Urothelium cell line (cell line): ENCODE measurements around the gene EPS8.

ENCODE experiments used
- DNase-seq: peaks from one replicate; pipeline ENCODE4 v3.0.0; 2011; ENCODE audit warnings: low spot score, mixed read lengths
- FAIRE-seq: peaks from 2 replicates; lab custom pipeline; 2011; peaks lifted over from hg19 to GRCh38; lab: Jason Lieb, UNC

EPS8 gene

GRCh38 chr12:15698377-15698871 lies 90.8 kb downstream of the EPS8 start:
- FAIRE-seq (no peak), DNase-seq (no peak)

DNA sequence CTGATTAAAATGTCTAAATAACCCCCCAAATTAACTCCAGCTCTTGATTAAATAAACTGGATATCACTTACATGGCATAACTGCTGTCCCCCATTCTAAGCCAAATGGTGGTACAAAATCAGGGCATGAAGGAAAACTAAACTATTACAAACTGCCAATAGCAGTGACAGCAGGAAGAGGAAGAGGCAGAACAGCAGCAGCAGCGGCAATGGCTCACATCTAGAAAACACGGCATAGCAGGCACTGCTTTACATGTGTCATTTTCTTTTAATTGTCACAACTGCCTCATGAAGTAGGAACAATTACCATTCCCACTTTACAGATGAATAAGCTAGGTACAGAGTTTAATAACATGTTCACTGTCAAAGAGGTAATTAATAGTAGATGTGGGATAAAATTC lies 92.0 kb downstream of the EPS8 start:
- no peak for FAIRE-seq

DNA sequence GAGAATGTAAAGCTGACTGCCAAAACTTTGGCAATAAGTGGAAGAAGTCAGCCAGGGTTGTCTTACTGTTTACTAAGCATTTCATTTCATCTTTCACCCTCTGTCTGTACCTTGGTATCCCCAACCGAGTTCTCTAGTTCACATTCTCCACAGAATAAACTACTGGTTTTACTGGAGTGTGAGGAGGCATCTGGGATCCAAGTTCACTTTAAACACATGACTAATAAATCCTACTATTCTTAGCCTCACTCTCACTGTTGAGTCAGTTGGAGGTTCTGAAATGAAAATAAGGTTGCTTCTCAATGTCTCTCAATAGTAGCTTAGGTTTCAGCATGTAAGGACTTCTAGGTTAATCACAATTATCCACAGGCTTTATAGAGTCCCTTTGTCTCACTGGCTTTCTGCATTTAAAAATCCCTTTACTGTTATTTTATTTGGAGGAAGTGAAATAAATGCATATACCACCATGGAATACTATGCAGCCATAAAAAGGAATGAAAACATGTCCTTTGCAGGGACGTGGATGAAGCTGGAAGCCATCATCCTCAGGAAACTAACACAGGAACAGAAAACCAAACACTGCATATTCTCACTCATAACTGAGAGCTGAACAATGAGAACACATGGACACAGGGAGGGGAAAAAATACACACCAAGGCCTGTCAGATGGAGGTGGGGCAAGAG lies 95.8 kb downstream of the EPS8 start:
- FAIRE-seq, result no peak

More for the DNA sequence above, 92.0 kb downstream of the EPS8 start:
- DNase-seq, result no peak

DNA sequence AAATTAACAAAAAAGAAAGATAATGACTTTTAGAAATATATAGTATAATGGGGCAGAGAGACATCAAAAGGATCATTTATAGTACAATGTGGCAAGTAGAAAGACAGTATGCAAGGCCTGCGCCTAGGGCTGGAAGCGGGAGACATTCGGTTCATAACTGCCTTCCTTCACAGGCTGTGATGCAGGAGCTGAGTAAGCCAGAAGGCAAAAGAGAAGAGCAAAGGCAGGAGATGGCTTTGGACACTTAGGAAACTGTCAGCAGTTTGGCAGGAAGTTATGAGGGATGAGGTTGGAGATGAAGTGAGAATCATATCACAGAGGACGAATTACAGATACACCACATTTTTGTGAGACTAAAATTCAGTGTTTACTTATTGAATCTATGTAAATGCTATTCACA lies 97.8 kb downstream of the EPS8 start:
- FAIRE-seq (no peak), DNase-seq (no peak)

More for the DNA sequence above, 95.8 kb downstream of the EPS8 start:
- DNase-seq, result no peak

DNA sequence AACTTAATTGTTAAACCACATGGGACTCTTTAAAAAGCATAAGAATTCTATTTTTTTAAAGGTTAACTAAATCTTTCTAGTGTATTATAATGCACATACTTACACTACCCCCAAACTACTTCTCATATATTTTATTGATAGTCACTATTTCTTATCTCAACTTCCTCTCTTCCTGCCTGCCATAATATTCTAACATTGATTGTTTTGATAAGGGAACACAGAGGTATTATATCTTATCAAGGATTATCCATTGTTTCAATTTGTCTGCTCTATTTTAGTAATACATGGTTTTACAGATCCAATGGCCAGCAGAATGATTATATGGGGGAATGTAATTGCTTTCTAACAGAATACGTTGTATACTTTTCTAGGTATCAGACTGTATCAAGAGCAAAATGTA lies 98.9 kb downstream of the EPS8 start:
- DNase-seq (no peak), FAIRE-seq (no peak)

DNA sequence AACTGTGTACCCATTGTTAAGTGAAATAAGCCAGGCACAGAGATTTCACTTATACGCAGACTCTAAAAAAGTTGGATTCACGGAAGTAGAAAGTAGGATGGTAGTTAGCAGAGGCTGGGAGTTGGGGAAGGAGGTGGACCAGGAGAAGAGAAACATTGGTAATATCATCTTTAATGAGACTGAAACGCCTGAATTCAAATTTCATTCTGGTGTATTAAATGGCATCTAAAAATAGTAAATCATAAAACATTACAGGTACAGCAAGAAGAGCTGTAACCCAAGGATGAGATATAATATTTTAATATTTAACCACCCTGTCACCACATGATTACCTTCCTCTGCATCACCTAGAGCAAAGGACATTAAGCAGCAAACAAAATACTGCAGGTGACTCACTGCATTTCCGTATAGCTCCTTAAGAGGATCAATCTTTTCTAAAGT lies 99.4 kb downstream of the EPS8 start:
- FAIRE-seq, result no peak

GRCh38 chr12:15688838-15689625 lies 100.2 kb downstream of the EPS8 start:
- no peak for DNase-seq
- FAIRE-seq, result no peak

More for the DNA sequence above, 99.4 kb downstream of the EPS8 start:
- no peak for DNase-seq

DNA sequence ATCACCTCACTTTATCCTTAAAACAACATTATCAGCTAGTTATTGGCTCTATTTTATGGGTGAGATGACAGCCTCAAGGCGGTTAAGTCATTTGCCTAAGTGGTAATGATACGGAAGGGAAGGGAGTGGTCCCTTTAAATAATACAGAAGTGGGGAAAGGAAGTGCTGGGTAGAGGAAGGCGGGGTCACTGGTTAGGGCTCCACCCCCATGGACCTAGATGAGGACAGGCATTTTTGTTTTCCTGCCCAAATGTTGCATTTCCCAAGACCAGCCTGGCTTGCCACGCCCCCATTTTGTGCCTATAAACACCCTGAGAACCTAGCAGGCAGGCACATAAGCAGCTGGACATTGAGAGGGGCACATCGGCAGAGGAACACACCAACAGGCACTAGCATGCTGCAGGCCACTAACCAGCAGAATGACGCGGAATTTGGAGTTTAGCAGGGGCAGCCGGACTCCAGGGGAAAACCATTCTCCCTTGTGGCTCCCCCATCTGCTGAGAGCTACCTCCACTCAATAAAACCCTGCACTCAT lies 100.9 kb downstream of the EPS8 start:
- FAIRE-seq (no peak), DNase-seq (no peak)

DNA sequence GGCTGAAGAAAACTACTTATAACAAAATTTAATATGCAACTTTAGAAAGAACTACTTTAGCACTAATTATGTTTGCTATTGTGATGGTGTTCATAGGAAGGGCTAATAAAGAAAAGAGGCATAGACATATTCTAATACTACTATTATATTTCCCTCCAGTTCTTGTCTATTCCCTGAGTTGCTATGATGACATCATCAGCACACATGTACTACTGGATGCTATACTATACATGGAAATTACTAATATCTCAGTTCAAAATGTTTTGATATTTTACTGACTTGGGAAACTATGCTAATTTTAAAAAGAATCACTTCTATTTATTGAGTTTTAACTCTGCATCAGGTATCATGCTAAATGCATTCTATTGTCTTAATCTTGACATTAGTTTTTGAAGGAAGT lies 101.6 kb downstream of the EPS8 start:
- FAIRE-seq, result no peak
- DNase-seq, result no peak

DNA sequence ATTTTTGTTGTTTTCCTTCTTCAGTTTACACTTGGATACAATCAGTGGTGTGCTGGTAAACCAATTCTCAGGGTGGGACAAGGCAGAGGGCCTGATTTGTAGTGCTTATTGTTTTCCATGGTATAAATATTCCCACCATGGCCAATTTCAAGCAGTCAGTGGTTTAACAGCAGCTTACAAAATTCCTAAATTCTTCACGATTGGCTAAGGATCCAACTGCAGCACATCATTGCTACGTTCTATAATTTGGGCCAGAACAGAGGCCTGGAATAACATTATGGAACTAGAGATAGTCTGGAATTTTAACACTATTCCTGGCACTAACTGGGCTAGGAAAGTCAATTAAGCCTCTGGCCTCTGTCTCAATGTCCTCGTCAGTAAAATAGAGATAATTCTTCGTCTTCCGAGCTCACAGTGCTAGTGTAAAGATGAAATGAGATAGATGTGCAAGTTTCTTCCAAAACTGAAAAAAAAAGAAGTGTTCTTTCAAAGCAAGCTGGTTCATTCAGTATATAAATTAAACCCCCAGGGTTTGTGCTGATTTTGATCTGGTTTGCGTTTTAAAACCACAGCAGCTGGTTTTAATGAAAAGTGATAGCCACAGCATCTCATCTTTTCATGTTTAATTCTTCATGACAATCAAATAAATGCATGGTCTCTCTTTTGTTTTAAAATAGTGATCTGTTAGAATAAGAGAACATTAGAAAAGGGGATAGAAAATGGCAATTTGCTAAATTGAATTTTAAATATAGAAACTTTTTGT lies 104.1 kb downstream of the EPS8 start:
- no peak for FAIRE-seq

GRCh38 chr12:15682826-15683225 lies 106.4 kb downstream of the EPS8 start:
- FAIRE-seq, result no peak

More for the DNA sequence above, 104.1 kb downstream of the EPS8 start:
- no peak for DNase-seq

GRCh38 chr12:15679151-15679550 lies 110.0 kb downstream of the EPS8 start:
- DNase-seq (no peak), FAIRE-seq (no peak)

More at GRCh38 chr12:15682826-15683225, 106.4 kb downstream of the EPS8 start:
- DNase-seq, result no peak

DNA sequence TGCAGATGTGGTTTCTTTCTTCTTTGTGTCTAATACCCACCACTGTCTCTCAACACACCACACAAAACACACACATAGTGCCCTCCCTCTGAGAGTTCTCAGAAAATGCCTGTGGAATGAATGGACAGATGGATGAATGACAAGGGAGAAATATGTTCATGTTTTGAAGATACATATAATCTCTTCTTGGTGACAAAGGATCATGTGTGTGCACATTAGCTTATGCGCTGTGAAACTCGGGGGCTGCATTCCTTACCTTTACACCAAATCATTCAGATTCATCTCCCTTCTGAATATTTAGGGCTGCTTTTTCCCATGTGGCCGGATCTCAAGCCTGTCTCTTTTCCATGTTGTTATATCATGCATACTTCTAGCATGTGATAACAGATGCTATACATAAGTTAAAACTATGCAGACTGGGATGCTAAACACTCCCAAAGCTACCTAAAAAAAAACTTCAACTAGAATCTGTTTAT lies 111.4 kb downstream of the EPS8 start:
- DNase-seq (no peak), FAIRE-seq (peak; percentile 30)

DNA sequence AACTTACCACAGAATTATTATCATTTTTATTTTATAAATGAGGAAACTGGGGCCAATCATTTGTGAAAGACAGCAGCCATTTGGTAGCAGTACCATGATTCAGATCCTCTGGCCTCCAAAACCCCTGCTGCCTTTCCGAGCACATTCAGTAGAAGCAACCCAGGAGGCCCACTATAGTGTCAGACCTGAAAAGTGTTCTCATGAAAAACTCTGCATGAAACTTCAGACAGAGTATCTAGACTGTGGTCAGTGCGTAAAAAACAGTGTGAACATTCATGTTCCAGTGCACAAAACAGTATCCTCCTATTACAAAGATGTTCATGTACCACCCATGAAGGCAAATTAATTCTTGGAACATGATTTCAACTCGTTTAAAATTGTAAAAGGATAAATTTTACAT lies 112.0 kb downstream of the EPS8 start:
- DNase-seq, result no peak
- no peak for FAIRE-seq

- FAIRE-seq (no peak), DNase-seq (no peak)
Measured at GRCh38 chr12:15672671-15673270, 116.4 kb downstream of the EPS8 start.

- FAIRE-seq (no peak), DNase-seq (no peak)
Measured at GRCh38 chr12:15670756-15671155, 118.4 kb downstream of the EPS8 start.

GRCh38 chr12:15669256-15669948 lies 119.8 kb downstream of the EPS8 start:
- DNase-seq, result no peak
- FAIRE-seq, result no peak

GRCh38 chr12:15664491-15664890 lies 124.7 kb downstream of the EPS8 start:
- DNase-seq (no peak), FAIRE-seq (no peak)

DNA sequence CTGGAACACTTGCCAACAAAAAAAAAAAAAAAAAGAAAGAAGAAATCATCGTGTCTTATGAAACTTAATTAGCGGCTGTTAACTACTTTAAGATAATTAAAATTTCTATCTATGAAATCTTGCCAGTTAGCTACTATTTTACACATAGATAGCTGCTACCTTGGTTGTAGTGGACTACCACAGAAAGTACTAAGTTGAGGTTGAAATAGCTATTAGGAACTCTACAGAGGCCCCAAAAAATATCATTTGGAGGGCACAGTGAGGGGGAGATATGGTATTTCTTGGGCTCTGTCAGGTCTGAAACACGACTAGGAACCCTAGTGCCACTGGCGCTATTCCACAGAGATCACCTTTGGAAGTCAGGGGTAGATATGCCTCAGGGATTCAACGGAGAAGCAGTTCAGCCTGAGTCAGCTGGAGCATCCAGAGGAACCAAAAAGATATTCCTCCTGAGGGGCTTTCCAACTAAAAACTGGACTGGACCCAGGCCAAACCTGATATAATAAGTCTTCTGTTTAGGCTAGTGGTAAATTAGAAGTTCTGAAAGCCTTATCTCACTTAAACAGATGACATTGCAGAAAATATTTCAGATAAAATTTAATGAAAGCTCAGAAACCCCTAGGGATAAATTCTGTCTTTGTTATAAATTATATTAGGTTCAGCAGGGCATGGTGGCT lies 126.1 kb downstream of the EPS8 start:
- no peak for DNase-seq
- FAIRE-seq, result no peak
